ENCODE data around the gene PLXNA2.
A peak's percentile ranks its signal among the peaks of the same experiment; 100 is the strongest.

Gene PLXNA2

GRCh38 chr1:208235982-208236761 lies 8.0 kb downstream of the PLXNA2 start:
- Histone ChIP-seq H3K36me3 (ENCODE audit: control insufficient read depth in 4 of 4, insufficient read depth in 4 of 4, low read length in 3 of 4) (no peaks in the 10 kb centered on the region), H3K4me1 (ENCODE audit: control extremely low read depth in 1 of 4, control insufficient read depth in 4 of 4, insufficient read depth in 4 of 4, low read length in 3 of 4) (peaks cover 7 to 32% (median 17%) of the 10 kb centered on the region in 4 experiments), H3K4me3 (ENCODE audit: control insufficient read depth in 1 of 7, extremely low read depth in 1 of 7, insufficient read depth in 4 of 7, low read depth in 2 of 7, low read length in 6 of 7) (peak overlapping the region in 3 of 7 experiments; percentile 16 to 52 (median 27)), H3K9me3 (ENCODE audit: control extremely low read depth in 1 of 5, control insufficient read depth in 4 of 5, insufficient read depth in 2 of 5, low read depth in 1 of 5, low read length in 4 of 5) (no peaks in the 10 kb centered on the region), H3K27ac (ENCODE audit: insufficient read depth in 1 of 2, low read depth in 1 of 2, low read length in 2 of 2, poor library complexity in 1 of 2, severe bottlenecking in 2 of 2) (peak overlapping the region in 1 of 2 experiments; percentile 49), H3K27me3 (replicated peaks in 2 of 5; ENCODE audit: control insufficient read depth in 4 of 5, insufficient read depth in 5 of 5, low read length in 4 of 5) (peaks cover 0 to 7% (median 3%) of the 10 kb centered on the region in 5 experiments)
- peak; percentile 28 to 64 (median 58) for DNase-seq
- ChIA-PET CTCF (interaction anchor here (0.9 to 11.5 kb wide), 8 partner anchors 8 to 213 kb away, joined by 3 to 160 read pairs (median 12); partner anchors contain the start of gene PLXNA2), POLR2A (no interaction called here)
- WGBS (ENCODE audit: insufficient coverage): 11% methylated on average over 12 of the region's 17 CpGs

- WGBS (ENCODE audit: insufficient coverage): 67% methylated on average over 6 of the region's 9 CpGs
Measured at GRCh38 chr1:208235356-208235981, 8.7 kb downstream of the PLXNA2 start.

GRCh38 chr1:208234721-208235120 lies 9.5 kb downstream of the PLXNA2 start:
- CTCF ChIA-PET: interaction anchor here (0.9 to 6.0 kb wide), 5 partner anchors 9 to 103 kb away, joined by 3 to 41 read pairs (median 4); partner anchors contain the start of gene PLXNA2
- no peak for DNase-seq
- Histone ChIP-seq H3K27ac (ENCODE audit: insufficient read depth in 1 of 2, low read depth in 1 of 2, low read length in 2 of 2, poor library complexity in 1 of 2, severe bottlenecking in 2 of 2) (no peak overlapping the region), H3K9me3 (ENCODE audit: control extremely low read depth in 1 of 5, control insufficient read depth in 4 of 5, insufficient read depth in 2 of 5, low read depth in 1 of 5, low read length in 4 of 5) (no peaks in the 10 kb centered on the region), H3K4me1 (ENCODE audit: control extremely low read depth in 1 of 4, control insufficient read depth in 4 of 4, insufficient read depth in 4 of 4, low read length in 3 of 4) (peaks cover 7 to 32% (median 17%) of the 10 kb centered on the region in 4 experiments), H3K4me3 (ENCODE audit: control insufficient read depth in 1 of 7, extremely low read depth in 1 of 7, insufficient read depth in 4 of 7, low read depth in 2 of 7, low read length in 6 of 7) (no peak overlapping the region), H3K36me3 (ENCODE audit: control insufficient read depth in 4 of 4, insufficient read depth in 4 of 4, low read length in 3 of 4) (no peaks in the 10 kb centered on the region), H3K27me3 (replicated peaks in 2 of 5; ENCODE audit: control insufficient read depth in 4 of 5, insufficient read depth in 5 of 5, low read length in 4 of 5) (no peaks in the 10 kb centered on the region)
- POLR2A ChIA-PET: no interaction called here
- WGBS (ENCODE audit: insufficient coverage): 92% methylated on average over 4 of the region's 5 CpGs

More at GRCh38 chr1:208235356-208235981, 8.7 kb downstream of the PLXNA2 start:
- Histone ChIP-seq H3K27ac (ENCODE audit: insufficient read depth in 1 of 2, low read depth in 1 of 2, low read length in 2 of 2, poor library complexity in 1 of 2, severe bottlenecking in 2 of 2) (peak overlapping the region in 1 of 2 experiments; percentile 49), H3K9me3 (ENCODE audit: control extremely low read depth in 1 of 5, control insufficient read depth in 4 of 5, insufficient read depth in 2 of 5, low read depth in 1 of 5, low read length in 4 of 5) (no peaks in the 10 kb centered on the region), H3K4me1 (ENCODE audit: control extremely low read depth in 1 of 4, control insufficient read depth in 4 of 4, insufficient read depth in 4 of 4, low read length in 3 of 4) (peaks cover 7 to 32% (median 17%) of the 10 kb centered on the region in 4 experiments), H3K27me3 (replicated peaks in 2 of 5; ENCODE audit: control insufficient read depth in 4 of 5, insufficient read depth in 5 of 5, low read length in 4 of 5) (peaks cover 0 to 2% (median 0%) of the 10 kb centered on the region in 5 experiments), H3K36me3 (ENCODE audit: control insufficient read depth in 4 of 4, insufficient read depth in 4 of 4, low read length in 3 of 4) (no peaks in the 10 kb centered on the region), H3K4me3 (ENCODE audit: control insufficient read depth in 1 of 7, extremely low read depth in 1 of 7, insufficient read depth in 4 of 7, low read depth in 2 of 7, low read length in 6 of 7) (peak overlapping the region in 1 of 7 experiments; percentile 16)
- no peak for DNase-seq
- ChIA-PET CTCF (interaction anchor here (2.1 to 11.5 kb wide), 5 partner anchors 8 to 212 kb away, joined by 10 to 160 read pairs (median 41); partner anchors contain the start of gene PLXNA2), POLR2A (no interaction called here)

GRCh38 chr1:208233978-208234377 lies 10.2 kb downstream of the PLXNA2 start:
- Histone ChIP-seq H3K9me3 (ENCODE audit: control extremely low read depth in 1 of 5, control insufficient read depth in 4 of 5, insufficient read depth in 2 of 5, low read depth in 1 of 5, low read length in 4 of 5) (peaks cover 0 to 1% (median 0%) of the 10 kb centered on the region in 5 experiments), H3K36me3 (ENCODE audit: control insufficient read depth in 4 of 4, insufficient read depth in 4 of 4, low read length in 3 of 4) (no peaks in the 10 kb centered on the region), H3K27ac (ENCODE audit: insufficient read depth in 1 of 2, low read depth in 1 of 2, low read length in 2 of 2, poor library complexity in 1 of 2, severe bottlenecking in 2 of 2) (no peak overlapping the region), H3K4me1 (ENCODE audit: control extremely low read depth in 1 of 4, control insufficient read depth in 4 of 4, insufficient read depth in 4 of 4, low read length in 3 of 4) (peaks cover 7 to 32% (median 17%) of the 10 kb centered on the region in 4 experiments), H3K4me3 (ENCODE audit: control insufficient read depth in 1 of 7, extremely low read depth in 1 of 7, insufficient read depth in 4 of 7, low read depth in 2 of 7, low read length in 6 of 7) (no peak overlapping the region), H3K27me3 (replicated peaks in 2 of 5; ENCODE audit: control insufficient read depth in 4 of 5, insufficient read depth in 5 of 5, low read length in 4 of 5) (no peaks in the 10 kb centered on the region)
- WGBS (ENCODE audit: insufficient coverage): 44% methylated on average over 2 of the region's 3 CpGs
- DNase-seq: no peak
- POLR2A ChIA-PET: no interaction called here
- CTCF ChIA-PET: interaction anchor here (1.1 to 6.0 kb wide), 5 partner anchors 10 to 102 kb away, joined by 3 to 41 read pairs (median 4); partner anchors contain the start of gene PLXNA2

- DNase-seq: no peak
- Histone ChIP-seq H3K36me3 (ENCODE audit: control insufficient read depth in 4 of 4, insufficient read depth in 4 of 4, low read length in 3 of 4) (no peaks in the 10 kb centered on the region), H3K4me1 (ENCODE audit: control extremely low read depth in 1 of 4, control insufficient read depth in 4 of 4, insufficient read depth in 4 of 4, low read length in 3 of 4) (peaks cover 7 to 29% (median 17%) of the 10 kb centered on the region in 4 experiments), H3K4me3 (ENCODE audit: control insufficient read depth in 1 of 7, extremely low read depth in 1 of 7, insufficient read depth in 4 of 7, low read depth in 2 of 7, low read length in 6 of 7) (no peak overlapping the region), H3K27me3 (replicated peaks in 2 of 5; ENCODE audit: control insufficient read depth in 4 of 5, insufficient read depth in 5 of 5, low read length in 4 of 5) (no peaks in the 10 kb centered on the region), H3K27ac (ENCODE audit: insufficient read depth in 1 of 2, low read depth in 1 of 2, low read length in 2 of 2, poor library complexity in 1 of 2, severe bottlenecking in 2 of 2) (no peak overlapping the region), H3K9me3 (ENCODE audit: control extremely low read depth in 1 of 5, control insufficient read depth in 4 of 5, insufficient read depth in 2 of 5, low read depth in 1 of 5, low read length in 4 of 5) (peaks cover 0 to 1% (median 0%) of the 10 kb centered on the region in 5 experiments)
- CTCF ChIA-PET: interaction anchor here (1.1 to 6.0 kb wide), 5 partner anchors 10 to 212 kb away, joined by 3 to 41 read pairs (median 5); partner anchors contain the start of gene PLXNA2
- WGBS (ENCODE audit: insufficient coverage): 95% methylated on average over 5 of the region's 5 CpGs
- POLR2A ChIA-PET: no interaction called here
Measured at GRCh38 chr1:208233546-208233945, 10.6 kb downstream of the PLXNA2 start.

GRCh38 chr1:208232662-208233038 lies 11.5 kb downstream of the PLXNA2 start:
- Histone ChIP-seq H3K27me3 (replicated peaks in 2 of 5; ENCODE audit: control insufficient read depth in 4 of 5, insufficient read depth in 5 of 5, low read length in 4 of 5) (no peaks in the 10 kb centered on the region), H3K9me3 (ENCODE audit: control extremely low read depth in 1 of 5, control insufficient read depth in 4 of 5, insufficient read depth in 2 of 5, low read depth in 1 of 5, low read length in 4 of 5) (peaks cover 0 to 1% (median 0%) of the 10 kb centered on the region in 5 experiments), H3K4me1 (ENCODE audit: control extremely low read depth in 1 of 4, control insufficient read depth in 4 of 4, insufficient read depth in 4 of 4, low read length in 3 of 4) (peaks cover 7 to 26% (median 17%) of the 10 kb centered on the region in 4 experiments), H3K27ac (ENCODE audit: insufficient read depth in 1 of 2, low read depth in 1 of 2, low read length in 2 of 2, poor library complexity in 1 of 2, severe bottlenecking in 2 of 2) (no peak overlapping the region), H3K36me3 (ENCODE audit: control insufficient read depth in 4 of 4, insufficient read depth in 4 of 4, low read length in 3 of 4) (no peaks in the 10 kb centered on the region), H3K4me3 (ENCODE audit: control insufficient read depth in 1 of 7, extremely low read depth in 1 of 7, insufficient read depth in 4 of 7, low read depth in 2 of 7, low read length in 6 of 7) (no peak overlapping the region)
- POLR2A ChIA-PET: no interaction called here
- CTCF ChIA-PET: interaction anchor here (1.0 to 6.0 kb wide), 6 partner anchors 10 to 211 kb away, joined by 3 to 41 read pairs (median 3); partner anchors contain the start of gene PLXNA2
- DNase-seq: no peak
- 96% methylated on average over 3 of the region's 3 CpGs for WGBS (ENCODE audit: insufficient coverage)

Data from common myeloid progenitor, CD34-positive (primary cell).